ENCODE results near the gene PLEKHM1. TPM values are rescaled to one million over a fixed set of nuclear protein-coding genes. Genes with fewer than 3 reads are reported as not detected.
"Not testable (repeated sequence)": the region's sequence is repeated elsewhere in the genome, so short reads cannot be mapped to it uniquely, and the experiment has no call there.

PLEKHM1 gene
- total and polyA plus RNA-seq, 2 of the 13 experiments (the other 11 are each of a cell fraction or from before 2014, with no cell fraction given): 7.6 to 13.5 TPM

- H3K27ac ChIP-seq (ENCODE audit: extremely low read length, insufficient read depth, low read length); H3K4me2 ChIP-seq (ENCODE audit: low read depth, low read length); POLR2A ChIA-PET; DNase-seq (ENCODE audit: low spot score); CTCF ChIA-PET (ENCODE audit: low intra/inter-chr PET ratio, low total read pairs); H3K4me1 ChIP-seq (ENCODE audit: insufficient read depth, low read length); FAIRE-seq; H3K4me3 ChIP-seq (replicated peaks in 1 of 3; ENCODE audit: insufficient read depth in 1 of 3, low read depth in 2 of 3, low read length in 3 of 3); in situ Hi-C loops (cut with HindIII; ENCODE audit: extremely low pct_ligation_motif_present, low pct_unique_long_range_greater_than_20kb); H3K9ac ChIP-seq (ENCODE audit: insufficient read depth, low read depth, low read length); H3K9me3 ChIP-seq (ENCODE audit: low read length); H4K20me1 ChIP-seq (ENCODE audit: insufficient read depth, low read length); H3K79me2 ChIP-seq (ENCODE audit: insufficient read depth, low read length); H2AFZ ChIP-seq (ENCODE audit: low read length); BruUV-seq (replicated peaks); ATAC-seq; intact Hi-C loops (cut with micrococcal nuclease; ENCODE audit: unreplicated experiment); H3K27me3 ChIP-seq (ENCODE audit: control insufficient read depth in 1 of 2, insufficient read depth in 2 of 2, low read length in 2 of 2); H3K36me3 ChIP-seq (replicated peaks in 1 of 2; ENCODE audit: control insufficient read depth in 1 of 2, insufficient read depth in 2 of 2, low read length in 2 of 2): not testable (repeated sequence)
- 91% methylated on average over 3 of the region's 3 CpGs for WGBS (ENCODE audit: low lambda C conversion rate)
Measured at GRCh38 chr17:45499208-45499607, 8.7 kb upstream of the PLEKHM1 start.

GRCh38 chr17:45498377-45498776 is 7.9 kb upstream of the PLEKHM1 start:
- H3K9ac ChIP-seq (ENCODE audit: insufficient read depth, low read depth, low read length); POLR2A ChIA-PET; H3K27ac ChIP-seq (ENCODE audit: extremely low read length, insufficient read depth, low read length); DNase-seq (ENCODE audit: low spot score); H3K4me3 ChIP-seq (replicated peaks in 1 of 3; ENCODE audit: insufficient read depth in 1 of 3, low read depth in 2 of 3, low read length in 3 of 3); H4K20me1 ChIP-seq (ENCODE audit: insufficient read depth, low read length); H3K4me1 ChIP-seq (ENCODE audit: insufficient read depth, low read length); in situ Hi-C loops (cut with HindIII; ENCODE audit: extremely low pct_ligation_motif_present, low pct_unique_long_range_greater_than_20kb); H3K9me3 ChIP-seq (ENCODE audit: low read length); H3K79me2 ChIP-seq (ENCODE audit: insufficient read depth, low read length); H3K27me3 ChIP-seq (ENCODE audit: control insufficient read depth in 1 of 2, insufficient read depth in 2 of 2, low read length in 2 of 2); CTCF ChIA-PET (ENCODE audit: low intra/inter-chr PET ratio, low total read pairs); H2AFZ ChIP-seq (ENCODE audit: low read length); intact Hi-C loops (cut with micrococcal nuclease; ENCODE audit: unreplicated experiment); BruUV-seq (replicated peaks); H3K4me2 ChIP-seq (ENCODE audit: low read depth, low read length); H3K36me3 ChIP-seq (replicated peaks in 1 of 2; ENCODE audit: control insufficient read depth in 1 of 2, insufficient read depth in 2 of 2, low read length in 2 of 2); FAIRE-seq; ATAC-seq: not testable (repeated sequence)
- 26% methylated on average over 5 of the region's 6 CpGs for whole genome bisulfite sequencing (ENCODE audit: low lambda C conversion rate)
- 0 out of 4 replicates have a peak, but pooled peaks of 1 of the 2 experiments have one; percentile 16 for TF ChIP-seq NR2F1 (CRISPR knock-in tag; IDR thresholded peaks at IDR 0.05)

- POLR2A ChIA-PET: not testable (repeated sequence)
- TF ChIP-seq ARID5B (CRISPR knock-in tag; IDR thresholded peaks at IDR 0.05) (peak; percentile 46; the same call in 1 of the 2 replicates), FOSL2 (CRISPR knock-in tag; IDR thresholded peaks at IDR 0.05) (peak; percentile 87), FOXP4 (CRISPR knock-in tag; IDR thresholded peaks at IDR 0.05) (peak; percentile 58; the same call in 1 of the 2 replicates), SALL1 (CRISPR knock-in tag; IDR thresholded peaks at IDR 0.05) (peak; percentile 17; the same call in 1 of the 2 replicates), RARA (CRISPR knock-in tag; IDR thresholded peaks at IDR 0.05) (peak; percentile 73)
Measured at GRCh38 chr17:45497449-45497848, 6.9 kb upstream of the PLEKHM1 start.

More at GRCh38 chr17:45497449-45497848, 6.9 kb upstream of the PLEKHM1 start:
- CTCF ChIA-PET (ENCODE audit: low intra/inter-chr PET ratio, low total read pairs); H3K4me3 ChIP-seq (replicated peaks in 1 of 3; ENCODE audit: insufficient read depth in 1 of 3, low read depth in 2 of 3, low read length in 3 of 3); FAIRE-seq; H2AFZ ChIP-seq (ENCODE audit: low read length); intact Hi-C loops (cut with micrococcal nuclease; ENCODE audit: unreplicated experiment); in situ Hi-C loops (cut with HindIII; ENCODE audit: extremely low pct_ligation_motif_present, low pct_unique_long_range_greater_than_20kb); H3K27ac ChIP-seq (ENCODE audit: extremely low read length, insufficient read depth, low read length); H4K20me1 ChIP-seq (ENCODE audit: insufficient read depth, low read length); H3K79me2 ChIP-seq (ENCODE audit: insufficient read depth, low read length); H3K9me3 ChIP-seq (ENCODE audit: low read length); H3K4me2 ChIP-seq (ENCODE audit: low read depth, low read length); H3K9ac ChIP-seq (ENCODE audit: insufficient read depth, low read depth, low read length); BruUV-seq (replicated peaks); H3K36me3 ChIP-seq (replicated peaks in 1 of 2; ENCODE audit: control insufficient read depth in 1 of 2, insufficient read depth in 2 of 2, low read length in 2 of 2); DNase-seq (ENCODE audit: low spot score); H3K27me3 ChIP-seq (ENCODE audit: control insufficient read depth in 1 of 2, insufficient read depth in 2 of 2, low read length in 2 of 2): not testable (repeated sequence)
- WGBS (ENCODE audit: low lambda C conversion rate): 20% methylated on average over 8 of the region's 8 CpGs
- ATAC-seq: peak; percentile 9; the same call in 2 of the 3 replicates
- peaks cover 13% of the 10 kb centered on the region for H3K4me1 ChIP-seq (ENCODE audit: insufficient read depth, low read length)
